SK-N-SH (cell line): Measurements from ENCODE around the gene SEMA3D. TPM values are rescaled to one million over a fixed set of nuclear protein-coding genes. Genes with fewer than 3 reads are reported as not detected.

ENCODE experiments used
- CTCF ChIA-PET: fragments of 300-600, 350-600 bp; formaldehyde crosslinking; extraction: SDS; loops from one replicate; lab custom pipeline; 2021; lab: Yijun Ruan, JAX
- POLR2A ChIA-PET: fragments of 350-600 bp; sonication (Branson Sonifier 250); formaldehyde crosslinking; extraction: SDS; loops from one replicate; lab custom pipeline; 2020; ENCODE audit warnings: antibody characterized with exemption, inconsistent platforms; lab: Yijun Ruan, JAX
- DNase-seq: peaks from one replicate; pipeline ENCODE4 v3.0.0; 2012
- H2AFZ ChIP-seq: fragments of 200-600 bp; sonication (generic); 2 replicates; pipeline ENCODE4 v1.8.1; 2016; ENCODE audit warnings: antibody characterized with exemption, mild to moderate bottlenecking, low read depth
- H3F3A ChIP-seq: fragments of 200-600 bp; sonication (generic); replicated peaks from 2 replicates; pipeline ENCODE3; 2016; ENCODE audit warnings: antibody characterized with exemption, mild to moderate bottlenecking; ENCODE audit not compliant: insufficient read depth
- H3K27ac ChIP-seq, 2 experiments: fragments of 200-500 bp in 1 of 2; fragments of 200-600 bp in 1 of 2; sonication (Bioruptor generic) in 1 of 2; sonication (generic), shearing (Covaris generic) in 1 of 2; 2 replicates each; pipeline versions ENCODE4 v1.5.1 to v1.6.1; 2014 to 2016; ENCODE audit warnings: low read depth in 2 of 2, inconsistent platforms in 1 of 2, low read length in 1 of 2, mild to moderate bottlenecking in 1 of 2, mixed read lengths in 1 of 2
- H3K27me3 ChIP-seq: fragments of 200-600 bp; sonication (generic), shearing (Covaris generic); 2 replicates; pipeline ENCODE4 v1.6.1; 2016; ENCODE audit warnings: mixed run types; ENCODE audit not compliant: insufficient read depth
- H3K36me3 ChIP-seq, 2 experiments: fragments of 200-500 bp in 1 of 2; fragments of 200-600 bp in 1 of 2; sonication (Bioruptor generic) in 1 of 2; sonication (generic) in 1 of 2; replicated peaks in 1 of 2; 2 replicates each; pipeline versions ENCODE3 to v1.5.1; 2014 to 2016; ENCODE audit warnings: low read length in 1 of 2, mild to moderate bottlenecking in 1 of 2; ENCODE audit not compliant: insufficient read depth in 2 of 2, control insufficient read depth in 1 of 2
- H3K4me1 ChIP-seq, 2 experiments: fragments of 200-500 bp in 1 of 2; fragments of 200-600 bp in 1 of 2; sonication (Bioruptor generic) in 1 of 2; sonication (generic), shearing (Covaris generic) in 1 of 2; 2 replicates each; pipeline versions ENCODE4 v1.5.1 to v1.6.1; 2014 to 2016; ENCODE audit warnings: low read depth in 1 of 2, low read length in 1 of 2, mixed run types in 1 of 2; ENCODE audit not compliant: insufficient read depth in 2 of 2, control insufficient read depth in 1 of 2
- H3K4me2 ChIP-seq: fragments of 200-600 bp; sonication (generic), shearing (Covaris generic); 2 replicates; pipeline ENCODE4 v1.6.1; 2017; ENCODE audit warnings: mixed run types
- H3K4me3 ChIP-seq, 2 experiments: fragments of 200-500 bp in 1 of 2; fragments of 200-600 bp in 1 of 2; sonication (Bioruptor generic) in 1 of 2; sonication (generic), shearing (Covaris generic) in 1 of 2; 2 replicates each; pipeline versions ENCODE4 v1.5.1 to v1.8.1; 2014 to 2016; ENCODE audit warnings: low read depth in 2 of 2, inconsistent platforms in 1 of 2, low read length in 1 of 2, mild to moderate bottlenecking in 1 of 2, mixed read lengths in 1 of 2, moderate library complexity in 1 of 2
- H3K79me2 ChIP-seq: fragments of 200-600 bp; sonication (generic); 2 replicates; pipeline ENCODE4 v1.8.1; 2017; ENCODE audit warnings: mild to moderate bottlenecking; ENCODE audit not compliant: insufficient read depth
- H3K9ac ChIP-seq: fragments of 200-600 bp; sonication (generic); 2 replicates; pipeline ENCODE4 v1.6.1; 2017; ENCODE audit warnings: mixed run types
- H3K9me2 ChIP-seq: fragments of 200-600 bp; sonication (generic); 2 replicates; pipeline ENCODE4 v1.6.1; 2017; ENCODE audit warnings: mixed run types
- H3K9me3 ChIP-seq: fragments of 200-600 bp; sonication (generic); 2 replicates; pipeline ENCODE4 v1.6.1; 2017; ENCODE audit warnings: mixed run types, mild to moderate bottlenecking, moderate library complexity
- H4K20me1 ChIP-seq: fragments of 200-600 bp; sonication (generic); 2 replicates; pipeline ENCODE4 v1.6.1; 2017; ENCODE audit warnings: mild to moderate bottlenecking, mixed run types; ENCODE audit not compliant: insufficient read depth
- CHD2 ChIP-seq: fragments of 150-350 bp; IDR thresholded peaks from 2 replicates; pipeline ENCODE4 v1.6.1; 2018; ENCODE audit warnings: low read length; ENCODE audit not compliant: partially characterized antibody
- CTCF ChIP-seq: fragments of 200-600 bp; sonication (generic); IDR thresholded peaks from 2 replicates; pipeline ENCODE4 v1.6.1; 2017; ENCODE audit warnings: antibody characterized with exemption, mild to moderate bottlenecking, moderate library complexity
- ELF1 ChIP-seq: IDR thresholded peaks from 2 replicates; pipeline ENCODE4 v1.4.0; 2012
- FOSL2 ChIP-seq: IDR thresholded peaks from 2 replicates; pipeline ENCODE4 v1.4.0; 2012; ENCODE audit warnings: low read depth, mild to moderate bottlenecking, moderate library complexity, borderline replicate concordance
- FOXJ3 ChIP-seq: sonication (generic); formaldehyde crosslinking; IDR thresholded peaks from 2 replicates; pipeline ENCODE4 v1.5.1; 2020; ENCODE audit warnings: mild to moderate bottlenecking, missing genetic modification reagents
- FOXM1 ChIP-seq: IDR thresholded peaks from 2 replicates; pipeline ENCODE4 v1.4.0; 2012; ENCODE audit warnings: low read depth, mild to moderate bottlenecking
- GATA2 ChIP-seq: sonication (generic); formaldehyde crosslinking; IDR thresholded peaks from 2 replicates; pipeline ENCODE4 v1.5.0; 2020; ENCODE audit warnings: mild to moderate bottlenecking, missing genetic modification reagents
- IRF3 ChIP-seq: fragments of 150-350 bp; IDR thresholded peaks from 2 replicates; pipeline ENCODE4 v1.6.1; 2016; ENCODE audit warnings: mild to moderate bottlenecking, low read depth, low read length
- JUND ChIP-seq: IDR thresholded peaks from 2 replicates; pipeline ENCODE4 v1.4.0; 2012
- MEF2A ChIP-seq: IDR thresholded peaks from 2 replicates; pipeline ENCODE4 v1.4.0; 2012; ENCODE audit warnings: low read depth, borderline replicate concordance
- MXI1 ChIP-seq: IDR thresholded peaks from 2 replicates; pipeline ENCODE4 v1.6.1; 2012; ENCODE audit warnings: mild to moderate bottlenecking, low read depth, low read length, improper control_type of control experiment
- NRF1 ChIP-seq: IDR thresholded peaks from 2 replicates; pipeline ENCODE4 v1.6.1; 2012; ENCODE audit warnings: low read depth, mild to moderate bottlenecking, low read length
- RAD21 ChIP-seq: IDR thresholded peaks from 2 replicates; pipeline ENCODE4 v1.6.1; 2012; ENCODE audit warnings: mild to moderate bottlenecking, low read length
- RCOR1 ChIP-seq: fragments of 150-350 bp; IDR thresholded peaks from 2 replicates; pipeline ENCODE4 v1.6.1; 2017; ENCODE audit warnings: antibody characterized with exemption, low read length
- RFX5 ChIP-seq: IDR thresholded peaks from 2 replicates; pipeline ENCODE4 v1.6.1; 2012; ENCODE audit warnings: mild to moderate bottlenecking, improper control_type of control experiment, low read length
- RXRA ChIP-seq: IDR thresholded peaks from 2 replicates; pipeline ENCODE4 v1.4.0; 2012; ENCODE audit warnings: low read depth, mild to moderate bottlenecking, borderline replicate concordance
- SIN3A ChIP-seq: IDR thresholded peaks from 2 replicates; pipeline ENCODE4 v1.6.1; 2012; ENCODE audit warnings: low read depth, mild to moderate bottlenecking, low read length, moderate library complexity, borderline replicate concordance
- TCF12 ChIP-seq: IDR thresholded peaks from 2 replicates; pipeline ENCODE4 v1.4.0; 2012
- USF1 ChIP-seq: IDR thresholded peaks from 2 replicates; pipeline ENCODE4 v1.4.0; 2012; ENCODE audit warnings: low read depth, borderline replicate concordance
- USF2 ChIP-seq: fragments of 150-350 bp; IDR thresholded peaks from 2 replicates; pipeline ENCODE4 v1.6.1; 2017; ENCODE audit warnings: antibody characterized with exemption, low read length, low read depth, borderline replicate concordance
- YY1 ChIP-seq: IDR thresholded peaks from 2 replicates; pipeline ENCODE4 v1.4.0; 2012; ENCODE audit warnings: low read depth, mild to moderate bottlenecking
- WGBS: methylation state at CpG from one replicate; pipeline ENCODE4 v1.1.6; 2017; ENCODE audit warnings: low lambda C conversion rate; 5-methylcytosine and 5-hydroxymethylcytosine counted together
- polyA plus RNA-seq, 3 experiments: library from polyadenylated mRNA; depleted of rRNA; stranded (reverse); fragments of >200 nt; gene quantifications; 2 replicates each; pipeline ENCODE4 v1.2.3, GENCODE V29; 2012

Gene SEMA3D
- polyA plus RNA-seq, 1 of the 3 experiments (the other 2 are of a cell fraction) = 30.1 TPM

- no peak for TF ChIP-seq JUND
- TF ChIP-seq GATA2 (CRISPR knock-in tag) = no peak
- no peak for TF ChIP-seq TCF12
Measured at GRCh38 chr7:85125176-85125575, 61.7 kb downstream of the SEMA3D start (continued).

GRCh38 chr7:85119934-85120333, 66.9 kb downstream of the SEMA3D start:
- no peak overlapping the region for H3K9ac ChIP-seq
- no peaks in the 10 kb centered on the region for H3F3A ChIP-seq
- H3K4me2 ChIP-seq = no peak overlapping the region
- H3K9me3 ChIP-seq = no peaks in the 10 kb centered on the region
- H3K27ac ChIP-seq = no peak overlapping the region
- H3K36me3 ChIP-seq = peaks cover 0 to 5% of the 10 kb centered on the region in 2 experiments
- 98% methylated on average over 3 of the region's 3 CpGs for WGBS
- no peak for DNase-seq
- TF ChIP-seq FOXJ3 = no peak
- TF ChIP-seq CHD2 = no peak
- TF ChIP-seq USF2 = no peak
- TF ChIP-seq NRF1 = no peak
- TF ChIP-seq GATA2 (CRISPR knock-in tag) = no peak
- TF ChIP-seq MEF2A = no peak
- TF ChIP-seq RCOR1 = no peak
- TF ChIP-seq FOXM1 = no peak
- no peak for TF ChIP-seq CTCF
- TF ChIP-seq USF1 = no peak
- no peak for TF ChIP-seq MXI1
- TF ChIP-seq JUND = no peak
- no peak for TF ChIP-seq SIN3A
- TF ChIP-seq IRF3 = no peak
- no peak for TF ChIP-seq FOSL2
- no peak for TF ChIP-seq RFX5
- TF ChIP-seq RXRA = no peak
- no peak for TF ChIP-seq RAD21
- no peak for TF ChIP-seq ELF1
- TF ChIP-seq YY1 = no peak
- H2AFZ ChIP-seq = no peak overlapping the region
- H4K20me1 ChIP-seq = no peaks in the 10 kb centered on the region
- H3K9me2 ChIP-seq = no peaks in the 10 kb centered on the region
- H3K4me3 ChIP-seq = no peak overlapping the region
- ChIA-PET CTCF (no interaction called here), POLR2A (interaction anchor here (0.6 kb wide), 2 partner anchors 17 to 525 kb away, joined by 3 to 7 read pairs; no protein-coding TSS in a partner anchor)
- H3K4me1 ChIP-seq = no peaks in the 10 kb centered on the region; a peak in 1 of 4 replicates
- no peaks in the 10 kb centered on the region for H3K79me2 ChIP-seq
- H3K27me3 ChIP-seq = no peaks in the 10 kb centered on the region
